ENCODE measurements around the gene DPH3. TPM values are rescaled to one million over a fixed set of nuclear protein-coding genes. Genes with fewer than 3 reads are reported as not detected.

The DPH3 gene
- 10 to 100 TPM; 34.5 to 36.4 TPM for total RNA-seq
- polyA plus RNA-seq (2013, experiment 1 of 2): 35.0 TPM
- polyA plus RNA-seq (2013, experiment 2 of 2): 35.4 TPM
- long read RNA-seq, experiment 1, transcript DPH3-202 (2 exons, 3,052 nt): minor isoform, 11 of 31 reads
- long read RNA-seq, experiment 1, transcript DPH3-204 (3 exons, 3,131 nt): major isoform, 15 of 31 reads
- long read RNA-seq, experiment 1, partial matches to known transcripts: 4 of 31 reads
- long read RNA-seq, experiment 1, other reads (novel, unspliced or antisense): 1 of 31 reads
- long read RNA-seq, experiment 2, transcript DPH3-204 (3 exons, 3,131 nt): major isoform, 39 of 61 reads
- long read RNA-seq, experiment 2, transcript DPH3-202 (2 exons, 3,052 nt): minor isoform, 18 of 61 reads
- long read RNA-seq, experiment 2, partial matches to known transcripts: 1 of 61 reads
- long read RNA-seq, experiment 2, other reads (novel, unspliced or antisense): 3 of 61 reads
- long read RNA-seq, experiment 3, transcript DPH3-204 (3 exons, 3,131 nt): major isoform, 80 of 100 reads
- long read RNA-seq, experiment 3, transcript DPH3-202 (2 exons, 3,052 nt): minor isoform, 19 of 100 reads
- long read RNA-seq, experiment 3, partial matches to known transcripts: 0 of 100 reads
- long read RNA-seq, experiment 3, other reads (novel, unspliced or antisense): 1 of 100 reads
- long read RNA-seq, experiment 4, transcript DPH3-204 (3 exons, 3,131 nt): major isoform, 16 of 19 reads
- long read RNA-seq, experiment 4, partial matches to known transcripts: 0 of 19 reads
- long read RNA-seq, experiment 4, other reads (novel, unspliced or antisense): 2 of 19 reads

GRCh38 chr3:16264708-16265454, at the start of gene DPH3, which contains the start of gene OXNAD1:
Gene DPH3, minus strand, starts transcription at chr3:16264943. Its CDS starts 67 bp downstream, at chr3:16264876.
Gene OXNAD1, plus strand, starts transcription at chr3:16265212. Its CDS starts 5,741 bp downstream, at chr3:16270953.
- peak; percentile 100 for DNase-seq
- H3K27ac Mint-ChIP-seq: peak within 1 kb of the TSS; percentile 99
- WGBS, 2 experiments (ENCODE audit: insufficient coverage in 1 of 2, insufficient read length in 1 of 2): 0% methylated on average over 34 to 61 of the region's 61 CpGs

GRCh38 chr3:16313886-16314645, 49.3 kb upstream of the DPH3 start:
- no peaks in the 10 kb centered on the region for H3K4me1 ChIP-seq (ENCODE audit: control insufficient read depth, insufficient read depth, low read length)

More at GRCh38 chr3:16264708-16265454, at the start of gene DPH3, which contains the start of gene OXNAD1:
- Histone ChIP-seq H3K9ac (ENCODE audit: extremely low read depth, low read length, poor library complexity, severe bottlenecking) (peak within 1 kb of the TSS; percentile 98), H3K27ac (ENCODE audit: low read depth, low read length) (peak within 1 kb of the TSS; percentile 86), H3K36me3 (ENCODE audit: control insufficient read depth, insufficient read depth, low read length) (peaks cover 34% of the 10 kb centered on the region), H3K27me3 (ENCODE audit: control insufficient read depth, insufficient read depth, low read length, poor library complexity, severe bottlenecking) (no peaks in the 10 kb centered on the region), H3K9me3 (ENCODE audit: control insufficient read depth, low read length) (no peaks in the 10 kb centered on the region), H3K4me3 (ENCODE audit: low read length) (peak within 1 kb of the TSS; percentile 98), H3K4me1 (ENCODE audit: control insufficient read depth, insufficient read depth, low read length) (no peaks in the 10 kb centered on the region)
- Mint-ChIP-seq H3K36me3 (ENCODE audit: low read depth) (peaks cover 7% of the 10 kb centered on the region), H3K9me3 (no peaks in the 10 kb centered on the region), H3K4me3 (peak within 1 kb of the TSS; percentile 95), H3K4me1 (peaks cover 19% of the 10 kb centered on the region), H3K27me3 (ENCODE audit: insufficient read depth) (no peaks in the 10 kb centered on the region)
- TF ChIP-seq CTCF (conservative IDR thresholded peaks at IDR 0.05): peak; percentile 49

More at GRCh38 chr3:16313886-16314645, 49.3 kb upstream of the DPH3 start:
- H3K4me3 Mint-ChIP-seq: no peak overlapping the region
- H3K4me1 Mint-ChIP-seq: no peaks in the 10 kb centered on the region
- Histone ChIP-seq H3K4me3 (ENCODE audit: low read length) (no peak overlapping the region), H3K9ac (ENCODE audit: extremely low read depth, low read length, poor library complexity, severe bottlenecking) (no peak overlapping the region), H3K9me3 (ENCODE audit: control insufficient read depth, low read length) (no peaks in the 10 kb centered on the region), H3K27ac (ENCODE audit: low read depth, low read length) (no peak overlapping the region), H3K36me3 (ENCODE audit: control insufficient read depth, insufficient read depth, low read length) (peaks cover 24% of the 10 kb centered on the region), H3K27me3 (ENCODE audit: control insufficient read depth, insufficient read depth, low read length, poor library complexity, severe bottlenecking) (no peaks in the 10 kb centered on the region)
- no peak for DNase-seq
- H3K9me3 Mint-ChIP-seq: no peaks in the 10 kb centered on the region
- 76 to 88% methylated on average over 5 of the region's 5 CpGs for WGBS, 2 experiments (ENCODE audit: insufficient coverage in 1 of 2, insufficient read length in 1 of 2)
- peaks cover 7% of the 10 kb centered on the region for H3K36me3 Mint-ChIP-seq (ENCODE audit: low read depth)
- TF ChIP-seq CTCF (conservative IDR thresholded peaks at IDR 0.05): no peak
- peaks cover 2% of the 10 kb centered on the region for H3K27me3 Mint-ChIP-seq (ENCODE audit: insufficient read depth)
- no peak overlapping the region for H3K27ac Mint-ChIP-seq

Measured in endodermal cell (in vitro differentiated cells).